Pulmonary artery endothelial cell (primary cell): ENCODE measurements around the gene PRL. TPM values are rescaled to one million over a fixed set of nuclear protein-coding genes. Genes with fewer than 3 reads are reported as not detected.

Experiments
- DNase-seq: peaks from one replicate; pipeline ENCODE4 v3.0.0-alpha.2; 2011; ENCODE audit warnings: low read depth, low spot score
- total RNA-seq: library from RNA; depleted of rRNA; stranded (reverse); fragments of >200 nt; gene quantifications from 2 replicates; pipeline ENCODE4 v1.2.3, GENCODE V29; 2014

PRL gene
- total RNA-seq: not detected in 2 replicates

DNA sequence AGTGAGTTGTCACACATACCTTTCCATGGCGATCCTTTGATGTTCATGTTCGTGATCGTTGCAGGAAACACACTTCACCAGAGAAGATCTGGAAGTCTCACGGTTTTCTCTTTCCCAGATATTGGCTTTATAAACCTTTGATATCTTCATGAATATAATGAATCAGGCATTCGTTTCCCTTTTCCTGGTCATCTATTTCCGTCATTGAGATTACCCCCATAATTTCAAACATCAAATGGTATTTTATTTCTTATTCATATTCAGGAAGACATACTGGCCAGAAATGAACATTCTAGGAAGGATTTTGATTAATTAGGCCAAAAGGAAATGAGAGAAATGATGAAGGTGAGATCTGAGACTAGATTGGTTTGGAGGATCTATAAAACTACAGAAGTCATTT, at the start of gene PRL:
Gene PRL (minus strand): TSS at position 101 of the 400 bp plus-strand sequence. CDS start 54 bp downstream, at position 47.
- no peak for DNase-seq

DNA sequence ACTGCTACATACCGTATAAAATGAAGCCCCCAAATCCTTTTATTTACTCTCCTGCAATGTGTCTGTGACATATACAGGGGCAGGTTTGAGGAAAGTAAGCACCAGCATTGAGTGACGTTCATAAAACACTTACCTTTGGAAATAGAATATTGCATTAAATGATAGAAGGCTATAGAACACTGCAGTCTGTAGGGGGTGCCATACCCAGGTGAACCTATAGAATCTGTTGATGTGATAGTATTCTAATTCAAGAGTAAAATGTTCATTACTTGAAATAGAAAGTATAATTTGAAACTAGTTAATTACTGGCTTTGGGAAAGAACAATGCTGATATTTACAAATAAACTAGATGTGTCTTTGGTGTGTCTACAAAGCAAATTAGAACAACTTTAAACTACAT, 47.0 kb upstream of the PRL start:
- no peak for DNase-seq

DNA sequence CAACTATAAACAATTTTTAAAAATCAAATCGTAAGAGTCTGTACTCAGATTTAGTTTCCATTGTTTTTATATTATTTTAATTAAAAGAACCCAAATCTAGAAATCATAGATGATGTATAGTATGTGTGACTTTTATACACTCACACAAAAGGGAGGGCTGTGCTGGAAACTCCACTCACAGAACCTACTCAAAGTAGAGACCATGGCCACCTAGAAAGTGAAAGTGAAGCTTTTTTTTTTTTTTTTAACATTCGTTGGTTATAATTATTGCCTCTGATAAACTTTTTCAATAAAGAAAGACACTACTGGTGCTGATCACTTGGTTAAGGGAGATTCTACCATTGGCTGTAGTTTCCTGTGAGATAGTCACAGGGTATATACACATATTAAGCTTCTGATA, 37.9 kb upstream of the PRL start:
- no peak for DNase-seq

DNA sequence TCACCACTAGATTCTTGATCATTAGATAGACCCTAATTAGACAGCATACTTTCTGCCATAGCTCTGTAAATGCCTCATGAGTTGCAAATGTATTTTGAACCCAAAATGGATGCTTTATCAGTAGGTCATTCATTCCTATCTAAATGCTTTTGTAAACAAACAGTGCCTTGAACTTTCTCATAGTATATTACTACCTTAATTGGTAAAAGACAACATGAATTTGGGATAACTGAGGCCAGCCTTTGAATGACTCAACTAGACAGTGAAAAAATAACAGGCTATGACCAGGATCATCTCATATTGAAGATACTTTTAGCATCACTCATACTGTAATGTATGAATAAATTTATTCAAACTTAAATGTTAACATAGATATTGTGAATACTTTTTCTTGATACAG, 37.0 kb upstream of the PRL start:
- DNase-seq: no peak

DNA sequence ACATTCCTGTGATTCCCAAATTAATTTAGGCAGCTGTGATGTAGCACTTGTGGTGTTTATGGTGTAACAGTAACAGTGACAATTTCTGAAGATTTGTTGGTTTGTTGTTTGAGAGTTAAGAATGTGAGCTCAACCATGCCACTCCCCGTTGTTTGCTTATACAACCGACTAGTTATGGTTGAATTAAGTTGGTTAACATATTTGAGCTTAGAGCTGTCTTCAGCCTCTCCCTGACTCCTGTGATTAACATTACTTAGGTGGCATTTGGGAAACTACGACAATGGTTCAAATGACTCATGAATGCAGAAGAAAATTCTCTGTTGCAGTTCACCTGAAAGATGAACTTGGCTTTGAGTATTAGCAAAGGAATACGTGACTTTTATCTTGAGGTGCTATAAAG, 35.9 kb upstream of the PRL start:
- no peak for DNase-seq

DNA sequence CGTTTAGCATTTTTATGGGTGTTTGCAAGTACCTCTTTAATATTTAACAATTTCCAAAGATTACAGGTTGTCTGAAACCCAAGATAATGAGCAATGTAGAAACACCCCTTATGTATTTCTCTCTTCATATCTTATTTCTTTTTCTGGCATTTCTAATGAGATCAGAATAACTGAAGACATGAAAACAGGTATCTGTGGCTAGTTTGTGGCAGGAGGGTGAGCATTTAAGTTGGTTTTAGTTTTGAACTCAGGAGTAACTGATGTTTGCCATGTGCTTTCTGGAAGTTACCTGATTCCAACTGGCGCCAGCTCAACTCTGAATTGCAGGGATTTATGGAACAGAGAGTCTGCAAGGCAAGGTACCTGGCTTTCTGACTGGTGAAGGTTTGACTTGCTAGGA, 35.4 kb upstream of the PRL start:
- DNase-seq: no peak

DNA sequence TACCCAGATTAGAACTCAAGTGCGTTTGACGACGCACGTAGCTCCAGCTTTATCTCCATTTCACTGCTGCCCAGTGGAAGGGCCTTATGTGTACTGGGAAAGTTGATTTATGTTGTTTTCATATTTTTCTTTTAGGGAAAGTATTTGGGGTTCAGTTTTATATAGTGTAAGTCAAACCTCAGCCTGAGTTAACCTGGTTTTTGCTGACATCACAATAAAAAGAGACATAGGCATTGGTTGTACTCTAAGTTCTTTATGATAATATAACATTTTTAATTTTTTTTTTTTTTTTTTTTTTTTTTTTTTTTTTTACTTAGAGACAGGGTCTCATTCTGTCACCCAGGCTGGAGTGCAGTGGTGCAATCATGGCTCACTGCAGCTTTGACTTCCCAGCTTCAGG, 34.1 kb upstream of the PRL start:
- no peak for DNase-seq

DNA sequence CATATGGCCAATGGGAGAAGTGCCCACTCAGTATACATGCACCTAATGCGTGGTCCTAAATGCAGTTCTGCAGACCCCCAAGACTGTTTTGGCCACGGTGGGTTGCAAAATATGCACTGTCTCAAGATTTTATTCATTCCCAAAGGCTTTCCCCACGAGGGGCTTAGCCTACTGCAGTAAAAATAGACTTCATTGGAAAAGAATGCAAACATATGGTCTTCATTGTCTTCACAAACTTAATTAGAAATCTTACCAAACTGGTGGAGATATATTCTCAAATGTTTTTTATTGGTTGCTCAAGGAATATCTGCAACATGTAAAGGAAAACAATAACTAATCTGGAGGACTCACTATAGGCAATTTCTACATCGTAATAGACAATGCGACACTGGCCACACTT, 31.6 kb upstream of the PRL start:
- no peak for DNase-seq

DNA sequence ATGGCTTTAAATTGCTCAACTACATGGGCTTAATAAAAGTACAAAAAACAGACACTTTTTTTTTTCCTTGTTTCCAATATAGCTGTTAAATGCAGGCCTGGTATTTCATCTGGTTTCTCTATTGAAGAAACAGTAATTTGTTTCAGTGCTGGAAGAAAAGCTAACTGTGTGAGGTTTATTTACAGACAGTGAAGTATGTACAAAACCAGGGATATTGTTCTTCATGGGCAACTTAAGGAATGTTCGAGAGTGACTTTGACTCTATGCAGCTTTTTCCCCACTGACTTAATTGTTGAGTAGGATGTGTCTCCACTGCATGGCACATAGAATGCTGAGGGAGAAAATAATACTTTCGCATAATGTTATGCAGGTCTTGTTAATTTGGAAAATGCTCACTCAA, 31.0 kb upstream of the PRL start:
- no peak for DNase-seq

DNA sequence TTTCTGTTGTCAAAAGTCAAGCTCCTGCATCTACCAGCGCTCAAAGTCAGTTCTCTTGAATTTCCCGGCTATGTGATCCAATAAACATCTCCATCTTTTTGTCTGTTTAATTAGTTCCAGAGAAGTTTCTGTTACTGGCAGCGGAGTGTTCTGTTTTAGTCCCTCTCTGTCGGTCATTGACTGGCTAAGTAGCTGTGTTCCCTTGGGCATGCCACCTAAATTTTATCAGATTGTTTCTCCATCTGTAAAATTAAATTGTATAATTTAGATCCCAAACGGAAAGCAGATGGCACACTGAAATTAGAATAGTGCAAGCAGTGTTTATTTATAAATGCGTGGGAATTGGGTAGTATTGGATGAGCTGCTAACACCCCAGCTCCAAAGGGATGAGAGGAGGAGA, 29.7 kb upstream of the PRL start:
- DNase-seq: no peak

DNA sequence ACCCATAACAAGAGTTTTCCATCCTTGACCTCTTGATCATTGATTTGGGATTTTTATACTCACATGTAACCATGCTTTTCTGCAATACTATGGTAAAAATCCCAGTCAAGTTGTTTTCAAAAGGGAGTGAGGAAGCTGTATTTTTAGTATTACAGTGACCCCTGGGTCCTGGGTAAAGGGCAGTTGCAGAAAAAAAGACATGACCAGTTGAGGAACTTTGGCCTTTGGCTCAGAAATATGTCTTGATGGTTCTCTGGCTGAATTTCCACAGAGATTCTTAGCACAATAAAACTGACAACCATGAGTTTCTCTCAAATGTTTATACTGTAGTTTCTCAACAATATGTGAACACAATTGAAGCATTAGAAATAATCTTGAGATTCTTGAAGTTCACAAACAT, 28.6 kb upstream of the PRL start:
- DNase-seq: no peak

DNA sequence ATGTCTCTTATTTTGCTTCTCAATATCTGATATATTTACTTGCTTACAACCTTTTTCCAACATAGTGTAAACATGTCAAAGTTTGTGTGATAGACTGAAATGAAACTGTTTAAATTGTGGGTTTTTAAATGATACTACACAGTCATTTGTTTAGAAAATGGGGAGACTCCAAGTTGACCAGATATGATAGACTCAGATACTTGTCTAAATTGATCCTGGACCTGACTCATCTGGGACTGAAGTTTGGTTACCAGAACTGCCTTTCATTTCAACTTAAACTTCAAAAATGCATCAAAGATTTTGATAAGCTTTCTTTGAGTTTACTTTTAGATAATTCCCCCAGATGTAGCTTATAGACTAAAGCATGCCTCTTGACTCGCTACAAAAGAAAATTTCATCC, 27.0 kb upstream of the PRL start:
- no peak for DNase-seq

DNA sequence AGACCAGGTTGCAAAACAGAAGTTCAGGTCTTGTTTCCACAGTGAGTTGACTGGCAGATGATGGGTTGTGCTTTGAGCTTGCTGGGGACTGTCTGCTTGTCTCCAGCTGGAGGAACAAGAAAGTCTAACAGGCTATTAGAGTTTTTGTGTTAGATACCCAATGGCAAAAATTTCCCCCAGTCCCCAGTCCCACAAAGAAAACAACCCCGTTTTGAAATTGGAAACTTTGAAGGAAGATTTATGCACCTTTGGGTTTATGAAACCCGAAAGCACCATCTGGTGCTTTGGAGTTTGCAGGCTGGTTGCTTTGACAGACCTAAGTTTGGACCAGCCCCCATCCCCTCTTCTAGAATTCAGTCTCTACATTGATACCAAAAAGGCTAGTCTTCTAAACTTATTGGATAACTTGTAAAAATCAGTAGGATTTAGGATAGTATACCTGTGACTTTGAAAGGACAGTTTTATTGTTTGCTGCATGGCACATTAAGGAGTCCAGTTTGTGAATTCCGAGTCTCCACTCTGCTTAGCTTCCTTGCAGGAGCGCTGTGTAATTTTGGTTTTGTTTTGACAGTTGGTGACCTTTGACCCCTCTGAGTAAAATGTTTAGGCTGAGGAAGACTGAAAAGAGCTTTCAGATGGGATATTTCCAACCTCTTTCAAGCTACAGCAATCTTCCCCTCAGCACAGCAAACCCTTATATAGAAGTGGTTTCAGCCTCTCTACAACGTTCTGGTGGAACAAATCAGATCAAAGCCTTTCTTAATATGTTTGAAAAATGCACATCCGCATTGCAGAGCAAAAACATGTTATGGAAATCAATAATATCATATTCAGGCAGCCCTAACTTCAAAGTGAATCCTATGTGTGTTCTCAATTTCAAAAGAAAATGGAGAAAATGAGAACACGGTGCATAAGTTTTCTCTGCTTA, 25.5 kb upstream of the PRL start:
- no peak for DNase-seq

DNA sequence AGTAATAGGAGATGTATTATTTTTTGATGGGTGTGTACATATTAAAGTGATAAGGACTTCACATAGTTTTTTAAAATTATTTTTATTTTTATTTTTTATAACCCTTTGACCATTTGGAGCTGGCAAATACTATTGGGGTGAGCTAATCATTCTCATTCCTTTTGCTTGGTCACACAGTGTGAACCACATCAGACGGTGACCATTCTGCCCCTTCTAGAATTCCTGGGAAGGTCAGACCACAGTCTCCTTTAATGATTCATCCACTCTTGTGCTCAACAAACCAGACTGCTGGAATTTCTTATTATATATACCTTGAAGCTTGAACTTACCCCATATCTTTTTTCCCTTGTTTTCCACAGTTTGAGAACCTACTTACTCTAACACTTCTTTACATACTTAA, 23.9 kb upstream of the PRL start:
- no peak for DNase-seq

DNA sequence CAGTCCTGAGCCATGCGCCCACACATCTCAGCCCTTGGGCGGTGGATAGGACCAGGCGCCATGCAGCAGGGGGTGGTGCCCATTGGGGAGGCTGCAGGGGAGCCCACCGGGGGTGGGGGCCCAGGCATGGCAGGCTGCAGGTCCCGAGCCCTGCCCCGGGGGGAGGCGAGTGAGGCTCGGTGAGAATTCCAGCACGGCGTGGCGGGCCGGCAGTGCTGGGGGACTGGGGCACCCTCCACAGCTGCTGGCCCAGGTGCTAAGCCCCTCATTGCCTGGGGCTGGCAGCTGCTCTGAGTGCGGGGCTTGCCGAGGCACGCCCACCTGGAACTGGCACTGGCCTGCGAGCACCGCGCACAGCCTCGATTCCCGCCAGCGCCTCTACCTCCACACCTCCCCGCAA, 21.6 kb upstream of the PRL start:
- no peak for DNase-seq

DNA sequence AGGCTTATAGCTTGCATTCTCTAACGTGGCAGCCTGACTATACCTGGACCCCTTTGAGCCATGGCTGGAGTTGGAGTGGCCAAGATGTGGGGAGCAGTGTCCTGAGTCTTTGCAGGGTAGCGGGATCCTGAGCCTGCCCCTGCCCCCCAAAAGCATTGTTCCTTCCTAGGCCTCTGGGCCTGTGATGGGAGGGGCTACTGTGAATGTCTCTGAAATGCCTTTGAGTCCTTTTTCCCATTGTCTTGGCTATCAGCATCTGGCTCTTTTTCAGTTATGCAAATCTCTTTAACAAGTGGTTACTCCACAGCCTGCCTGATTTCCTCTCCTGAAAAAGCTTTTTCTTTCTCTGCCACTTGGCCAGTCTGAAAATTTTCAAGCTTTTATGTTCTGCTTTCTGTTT, 17.0 kb upstream of the PRL start:
- DNase-seq: no peak

DNA sequence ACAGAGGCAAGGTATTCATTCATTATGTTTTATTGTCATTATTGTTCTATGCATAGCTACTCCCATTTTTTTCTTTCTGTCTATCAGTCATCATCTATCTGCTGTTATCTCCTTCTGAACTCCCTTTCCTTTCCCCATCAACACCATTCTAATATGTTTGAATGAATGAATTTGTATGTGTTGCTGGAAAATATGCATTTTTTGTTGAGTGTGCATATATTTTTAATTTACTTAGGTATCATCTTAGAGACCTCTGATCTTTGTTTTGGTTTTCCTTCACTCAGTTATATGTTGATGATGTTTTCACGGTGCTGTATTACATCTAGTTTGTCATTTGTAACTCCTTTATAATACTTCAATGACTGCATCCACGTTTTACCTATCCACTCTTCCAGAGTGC, 12.1 kb upstream of the PRL start:
- DNase-seq: no peak

DNA sequence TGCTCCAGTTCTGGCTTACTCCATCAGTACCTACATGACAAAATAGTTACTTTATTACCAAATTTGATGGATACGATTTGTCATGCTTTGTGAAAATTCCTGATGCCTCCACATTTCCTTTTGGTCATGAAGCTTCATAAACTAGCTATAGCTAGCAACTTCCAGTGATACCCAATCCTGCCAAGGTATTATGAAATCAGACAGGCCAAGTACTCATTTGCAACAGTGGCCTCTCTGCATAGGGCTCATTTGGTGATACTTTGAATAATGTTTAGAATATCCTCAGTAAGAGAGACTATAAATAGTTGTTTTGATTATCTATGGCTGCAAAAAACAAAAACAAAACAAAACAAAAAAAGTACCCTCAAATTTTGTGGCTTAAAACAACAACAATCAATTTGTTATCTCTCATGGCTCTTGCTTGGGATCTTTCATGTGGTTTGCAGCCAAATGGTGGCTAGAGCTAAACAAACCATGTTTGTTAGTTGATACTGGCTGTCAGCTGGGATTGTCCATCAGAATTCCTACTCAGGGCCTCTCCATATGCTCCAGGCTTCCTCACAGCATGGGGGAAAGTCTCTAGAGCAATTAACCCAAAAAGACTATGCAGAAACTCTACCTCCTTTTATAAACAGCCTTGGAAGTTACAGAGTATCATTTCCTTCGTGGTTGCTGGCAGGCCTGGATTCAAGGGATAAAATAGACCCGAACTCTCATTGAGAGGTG, 10.1 kb upstream of the PRL start:
- DNase-seq: no peak

DNA sequence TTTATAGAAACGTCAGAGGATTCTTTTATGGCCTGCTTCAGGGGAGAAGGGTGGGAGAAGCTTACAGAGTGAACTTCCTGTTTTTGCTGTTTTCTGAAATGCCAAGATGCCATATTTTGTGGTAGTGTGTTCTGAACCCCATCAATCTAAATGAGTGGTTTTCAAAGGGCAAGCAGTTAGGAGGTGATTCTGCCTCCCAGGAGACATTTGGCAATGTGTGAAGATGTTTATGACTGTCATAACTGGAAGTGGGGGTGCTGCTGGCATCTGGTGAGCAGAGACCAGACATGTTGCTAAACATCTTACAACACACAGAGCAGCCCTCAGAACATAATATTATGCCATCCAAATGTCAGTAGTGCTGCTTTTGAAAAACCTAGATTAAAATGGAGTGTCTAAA, 6.0 kb upstream of the PRL start:
- no peak for DNase-seq

DNA sequence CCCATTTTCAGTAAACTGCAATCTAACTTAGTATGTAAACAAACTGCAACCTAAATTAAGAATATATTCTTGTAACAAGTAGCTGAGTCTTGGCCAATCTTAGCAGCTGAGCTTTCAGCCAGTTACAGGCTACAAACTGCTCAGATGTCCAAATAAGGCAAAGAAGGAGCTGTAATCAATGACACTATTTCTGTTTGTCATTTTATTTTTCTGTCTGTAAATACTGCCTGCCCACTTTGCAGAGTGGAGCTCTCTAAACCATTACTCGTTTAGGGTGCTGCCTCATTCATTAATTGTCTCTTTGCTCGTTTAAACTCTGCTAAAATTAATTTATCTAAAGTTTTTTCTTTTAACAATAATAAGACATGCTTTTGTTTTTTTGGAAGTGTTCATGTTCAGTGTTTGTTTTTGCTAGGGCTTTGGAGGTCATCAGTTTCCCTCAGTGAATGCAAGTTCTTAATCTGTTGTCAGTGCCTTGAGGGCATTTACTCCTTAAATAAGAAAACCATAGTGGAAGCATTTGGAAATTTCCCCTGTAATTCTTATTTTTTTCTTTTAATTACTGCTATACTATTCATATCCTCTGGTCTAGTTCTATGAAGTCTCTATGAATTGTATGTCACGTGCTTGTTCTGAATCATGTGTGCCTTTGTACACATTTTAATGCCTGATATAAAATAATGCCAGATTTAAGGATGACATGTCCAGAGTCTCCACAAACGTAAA, 3.6 kb upstream of the PRL start:
- DNase-seq: no peak

DNA sequence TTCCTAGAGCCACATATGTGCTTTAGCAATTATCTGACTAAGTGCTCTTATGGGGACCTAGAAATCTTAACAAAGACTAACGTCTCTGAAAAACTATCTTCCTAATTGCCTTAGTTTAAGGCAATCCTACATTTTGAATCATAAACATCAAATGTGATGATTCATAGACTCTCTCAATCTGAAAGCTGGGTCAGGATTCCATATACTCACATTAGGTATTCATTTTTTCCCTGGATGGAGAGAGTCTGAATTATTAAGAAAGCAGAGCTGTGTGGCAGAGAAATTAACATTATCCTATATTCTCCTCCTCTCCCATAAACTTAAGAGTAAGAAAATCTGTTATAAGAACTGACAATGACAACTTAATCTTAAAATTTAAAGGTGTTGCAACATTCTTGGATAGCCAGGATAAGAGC, 1.6 kb upstream of the PRL start:
- DNase-seq: no peak

DNA sequence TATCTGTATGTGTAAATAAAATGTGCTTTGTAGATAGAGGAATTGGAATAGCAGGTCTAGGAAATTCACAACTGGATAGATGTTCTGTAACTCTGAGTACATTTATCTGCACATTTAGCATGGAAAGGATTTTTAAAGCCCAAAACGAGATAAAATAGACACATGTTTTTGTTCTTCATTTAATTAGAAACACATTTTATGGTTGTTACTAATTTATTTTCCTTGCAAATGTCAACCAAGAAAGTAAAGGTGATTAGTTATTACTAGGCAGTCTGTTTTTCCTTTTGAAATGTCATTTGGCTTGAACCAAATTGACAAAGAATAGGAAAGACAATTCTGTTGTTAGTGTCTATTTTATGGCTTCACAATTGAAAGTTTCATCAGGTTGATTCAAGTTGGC, 769 bp downstream of the PRL start:
- DNase-seq: no peak
